Epidermal melanocyte (primary cell): ENCODE data around the gene FAT4.

Source experiments
- DNase-seq: peaks from one replicate; pipeline ENCODE4 v3.0.0; 2011; ENCODE audit warnings: low spot score; ENCODE audit not compliant: insufficient read length

Gene FAT4

GRCh38 chr4:125316401-125316790 is 1.6 kb downstream of the FAT4 start:
- no peak for DNase-seq

GRCh38 chr4:125316791-125317524 is 2.2 kb downstream of the FAT4 start:
- DNase-seq, result no peak

- no peak for DNase-seq
Measured at GRCh38 chr4:125317525-125317877, 2.7 kb downstream of the FAT4 start.

DNA sequence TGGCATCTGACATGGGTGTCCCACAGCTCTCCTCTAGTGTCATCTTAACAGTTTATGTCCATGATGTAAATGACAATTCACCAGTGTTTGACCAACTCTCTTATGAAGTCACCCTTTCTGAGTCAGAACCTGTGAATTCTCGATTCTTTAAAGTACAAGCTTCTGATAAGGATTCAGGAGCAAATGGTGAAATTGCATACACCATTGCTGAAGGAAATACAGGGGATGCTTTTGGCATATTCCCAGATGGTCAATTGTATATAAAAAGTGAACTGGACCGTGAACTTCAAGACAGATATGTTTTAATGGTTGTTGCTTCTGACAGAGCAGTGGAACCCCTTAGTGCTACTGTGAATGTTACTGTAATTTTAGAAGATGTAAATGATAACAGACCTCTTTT is 4.6 kb downstream of the FAT4 start:
- no peak for DNase-seq

DNA sequence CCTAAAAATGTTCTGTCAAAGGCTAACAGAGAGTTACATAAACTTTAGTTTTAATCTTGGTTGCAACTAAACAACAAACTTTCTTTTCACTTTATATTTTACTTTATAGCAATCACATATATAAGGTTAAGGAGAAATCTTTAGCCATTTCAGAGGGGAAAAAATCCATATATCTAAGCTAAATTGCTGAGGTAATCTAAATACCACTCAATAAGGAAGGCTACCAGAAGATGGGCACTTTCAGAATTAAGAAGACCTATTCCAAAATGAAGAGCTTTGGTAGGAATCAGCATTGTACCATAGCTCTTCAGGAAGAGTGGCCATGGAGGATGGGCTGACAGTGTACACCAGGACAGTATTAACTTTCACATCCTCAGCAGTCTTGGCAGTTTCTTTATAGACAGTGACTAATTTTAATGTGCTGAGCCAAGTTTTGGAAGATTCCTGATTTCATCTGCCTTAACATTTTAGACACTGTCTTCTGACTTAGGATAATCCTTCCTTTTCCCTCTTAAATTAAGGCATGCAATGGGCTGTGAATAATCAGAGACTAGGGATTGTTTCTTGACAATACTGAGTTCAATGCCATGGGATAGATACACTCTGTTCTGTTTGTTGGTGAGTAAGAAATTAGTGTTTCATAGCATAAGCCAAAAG is 7.1 kb downstream of the FAT4 start:
- no peak for DNase-seq

DNA sequence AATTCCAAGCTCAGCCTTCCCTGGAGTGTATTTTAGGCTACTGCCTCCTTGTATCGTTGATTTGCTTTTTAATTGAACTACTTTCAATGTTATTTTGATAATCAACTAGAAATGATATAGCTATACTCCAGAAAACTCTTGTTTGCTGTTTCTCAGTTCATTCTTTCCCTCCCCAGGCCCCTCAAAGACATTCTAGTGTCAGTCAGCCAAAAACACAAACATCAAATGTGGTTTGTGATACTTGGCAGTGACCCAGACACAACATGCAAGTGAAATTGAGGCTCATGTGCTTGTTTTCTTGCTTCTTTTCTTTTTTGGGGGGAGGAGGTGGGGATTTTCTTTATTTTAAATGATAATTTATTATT is 7.6 kb downstream of the FAT4 start:
- DNase-seq, result no peak

DNA sequence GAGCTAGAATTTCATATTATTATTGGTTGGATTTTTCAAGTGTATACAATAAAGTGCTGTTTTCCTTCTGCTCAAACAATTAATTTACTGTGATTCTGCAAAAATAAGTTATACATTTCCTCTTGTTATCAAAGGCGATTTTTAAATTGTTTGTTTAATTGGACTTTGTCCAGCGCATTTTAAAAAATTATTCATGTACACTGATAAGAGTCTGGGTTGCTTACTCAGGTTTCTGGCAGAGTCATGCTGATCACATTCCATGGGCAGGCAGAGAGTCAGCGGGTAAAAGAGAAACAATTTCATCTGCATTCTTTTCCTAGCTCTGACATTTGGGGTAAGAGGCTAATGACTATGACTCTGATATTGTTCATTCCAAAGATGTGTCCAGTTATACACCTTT is 8.9 kb downstream of the FAT4 start:
- DNase-seq, result no peak

DNA sequence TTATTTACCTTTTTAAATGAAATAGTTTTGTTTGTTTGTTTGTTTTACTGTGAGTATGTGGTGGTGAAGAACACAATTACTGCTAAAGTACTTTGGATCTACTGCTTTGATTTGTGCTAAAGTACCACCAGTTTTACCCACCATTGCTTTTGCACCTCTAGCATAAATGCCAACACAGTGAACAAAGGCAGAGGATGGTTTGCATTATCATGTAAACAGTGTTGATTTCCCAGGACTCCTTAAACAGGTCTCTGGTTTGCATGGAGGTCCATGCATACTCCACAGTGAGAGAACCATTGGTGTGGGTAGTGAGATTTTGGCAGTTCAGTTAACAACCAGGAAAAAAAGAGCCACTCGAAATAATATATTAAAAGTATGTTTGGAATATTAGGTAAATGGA is 11.0 kb downstream of the FAT4 start:
- no peak for DNase-seq

- DNase-seq, result no peak
Measured at GRCh38 chr4:125331116-125331515, 16.4 kb downstream of the FAT4 start.

- no peak for DNase-seq
Measured at GRCh38 chr4:125334926-125335325, 20.2 kb downstream of the FAT4 start.

GRCh38 chr4:125338814-125339213 is 24.1 kb downstream of the FAT4 start:
- DNase-seq, result no peak

DNA sequence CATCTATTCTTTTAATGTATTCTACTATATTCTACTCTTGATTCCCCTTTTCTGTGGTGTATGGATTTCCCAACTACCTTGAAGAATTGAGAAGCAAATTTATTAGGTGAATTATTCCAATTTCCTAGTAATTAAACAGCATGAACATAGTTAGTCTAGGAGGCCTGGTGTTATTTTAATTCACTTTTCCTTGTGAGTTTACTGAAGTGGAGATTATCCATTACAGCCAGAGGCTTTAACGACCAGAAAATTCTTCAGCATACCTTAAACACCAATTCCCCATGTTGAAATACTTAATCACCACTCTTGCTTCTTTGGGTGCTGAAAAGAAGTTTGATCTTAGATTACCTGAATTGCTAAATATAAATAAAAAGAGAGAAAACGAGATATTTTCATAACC is 29.4 kb downstream of the FAT4 start:
- DNase-seq, result no peak

DNA sequence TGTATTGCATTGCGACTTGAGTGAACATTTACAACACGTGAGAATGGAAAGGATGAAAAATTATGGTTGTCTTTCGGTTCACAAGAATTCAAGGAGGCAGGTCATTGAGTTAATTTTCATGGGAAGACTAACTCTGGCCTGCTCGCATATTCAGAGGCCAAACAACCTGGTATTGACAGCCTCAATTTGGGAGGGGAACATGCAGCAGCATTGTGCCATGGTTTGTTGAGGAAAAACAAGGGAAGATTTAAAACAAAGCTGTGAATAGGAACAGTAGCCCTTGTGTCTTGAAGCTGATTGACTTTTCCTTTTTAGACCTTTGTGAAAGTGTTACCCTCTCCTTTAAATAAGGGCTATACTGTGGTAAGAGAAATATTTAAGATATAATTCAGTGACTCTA is 31.9 kb downstream of the FAT4 start:
- DNase-seq, result no peak

DNA sequence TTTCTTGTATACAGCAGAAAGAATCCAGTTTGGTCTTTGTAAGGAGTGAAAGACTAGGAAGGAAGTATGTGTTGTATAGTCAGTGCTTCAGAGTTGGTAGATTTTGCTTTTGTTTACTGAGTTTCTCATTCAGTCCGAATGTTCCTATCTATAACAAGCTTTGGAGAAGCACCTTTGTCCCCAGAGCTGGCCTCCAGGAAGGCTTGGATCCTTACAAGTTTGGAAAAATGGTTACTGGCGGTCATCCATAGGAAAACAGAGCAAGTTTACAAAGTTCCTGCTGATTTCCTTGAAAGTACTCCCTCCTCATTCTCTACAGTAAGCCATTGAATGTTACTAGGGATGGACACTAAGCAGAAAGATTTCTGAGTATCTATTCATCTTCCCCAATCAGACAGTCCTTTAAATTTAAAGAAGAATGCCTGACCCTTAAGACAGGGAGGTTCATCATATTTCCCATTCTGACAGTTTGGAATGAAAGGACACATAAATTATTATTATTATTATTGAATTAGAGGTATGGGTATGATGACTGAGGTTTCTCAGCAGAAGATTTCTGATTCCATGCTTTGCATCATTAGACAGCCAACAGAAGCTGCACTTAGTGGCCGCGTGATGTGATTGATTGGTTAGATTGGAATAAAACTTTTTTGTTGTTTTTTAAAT is 35.8 kb downstream of the FAT4 start:
- DNase-seq, result no peak

- DNase-seq, result no peak
Measured at GRCh38 chr4:125352521-125352920, 37.8 kb downstream of the FAT4 start.

DNA sequence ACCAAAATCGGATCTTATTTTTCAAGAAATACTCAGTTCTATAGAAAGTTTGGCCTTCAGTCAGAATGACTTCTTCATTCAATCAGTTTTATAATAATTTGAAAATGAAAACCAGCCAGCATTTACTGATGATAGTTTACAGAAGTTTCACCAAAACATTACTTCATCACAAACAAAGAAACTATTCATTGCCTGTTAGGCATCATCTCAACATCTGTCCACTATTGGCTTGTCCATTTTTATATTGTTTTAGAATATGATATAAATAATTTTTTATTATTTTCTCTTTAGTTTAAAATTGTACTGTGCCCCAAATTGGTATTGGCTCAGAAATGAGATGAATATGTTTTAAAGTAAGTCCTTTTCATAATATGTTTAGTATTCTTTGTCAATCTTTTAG is 38.4 kb downstream of the FAT4 start:
- DNase-seq, result no peak

- no peak for DNase-seq
Measured at GRCh38 chr4:125355791-125356190, 41.0 kb downstream of the FAT4 start.

DNA sequence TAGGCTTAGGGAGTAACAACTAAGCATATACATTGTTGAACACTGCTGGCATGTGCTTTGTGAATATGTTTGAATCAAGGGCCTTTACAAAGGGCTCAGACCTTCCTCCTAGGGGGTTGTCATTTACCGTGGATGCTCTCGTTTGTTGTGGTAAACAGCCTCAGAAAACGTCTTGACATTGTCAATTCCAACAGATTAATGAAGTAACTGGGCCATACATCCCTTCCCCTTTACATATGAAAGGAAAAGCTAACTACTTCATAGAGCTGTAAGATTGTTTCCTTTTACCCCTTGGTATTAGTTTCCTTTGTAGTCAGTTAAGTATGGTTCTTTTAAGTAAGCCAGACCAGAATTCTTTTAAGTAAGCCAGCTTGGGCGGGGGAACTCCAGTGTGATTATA is 42.9 kb downstream of the FAT4 start:
- DNase-seq, result no peak

DNA sequence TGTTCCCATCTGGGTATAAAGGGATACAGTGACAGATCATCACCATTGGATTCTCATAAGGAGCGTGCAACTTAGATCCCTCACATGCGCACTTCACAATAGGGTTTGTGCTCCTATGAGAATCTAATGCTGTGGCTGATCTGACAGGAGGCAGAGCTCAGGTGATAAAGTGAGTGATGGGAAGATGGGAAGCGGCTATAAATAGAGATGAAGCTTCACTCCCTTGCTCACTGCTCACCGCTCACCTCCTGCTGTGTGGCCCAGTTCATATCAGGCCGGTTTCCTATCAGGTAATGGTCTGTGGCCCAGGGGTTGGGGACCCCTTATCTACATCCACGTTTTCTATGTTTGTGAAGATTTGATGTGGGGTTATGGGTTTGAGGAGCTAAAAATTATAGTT is 43.7 kb downstream of the FAT4 start:
- no peak for DNase-seq

GRCh38 chr4:125359363-125359762 is 44.6 kb downstream of the FAT4 start:
- DNase-seq, result no peak

DNA sequence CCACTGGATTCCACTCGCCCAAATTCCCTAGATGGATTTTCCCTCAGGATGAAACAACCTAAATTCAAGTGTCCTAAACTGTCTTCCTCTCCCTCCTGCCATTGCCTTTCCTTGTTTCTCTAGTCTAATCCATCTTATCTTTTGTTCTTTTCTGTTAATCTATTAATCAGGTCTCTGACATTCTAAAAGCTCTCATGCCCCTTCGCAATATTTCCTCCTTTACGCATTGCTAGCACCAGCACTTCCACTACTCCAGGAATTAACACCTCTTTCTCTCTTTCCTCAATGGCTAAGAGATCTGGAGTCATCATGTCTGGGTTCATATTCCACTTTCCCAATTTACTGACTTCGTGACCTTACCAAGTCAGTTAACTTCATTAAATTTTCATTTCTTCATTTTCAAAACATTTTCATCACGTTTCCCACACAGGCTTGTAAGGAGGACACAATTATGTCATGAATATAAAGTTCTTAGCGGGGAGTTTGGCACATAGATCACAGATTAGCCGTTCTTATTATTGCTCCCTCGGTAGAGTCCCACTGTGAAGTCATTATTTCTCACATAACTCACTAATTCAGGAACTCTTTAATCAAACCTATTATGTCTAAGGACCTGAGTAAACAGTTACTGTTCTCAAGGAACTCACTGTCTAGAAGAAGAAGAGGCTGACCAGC is 45.3 kb downstream of the FAT4 start:
- DNase-seq, result no peak

DNA sequence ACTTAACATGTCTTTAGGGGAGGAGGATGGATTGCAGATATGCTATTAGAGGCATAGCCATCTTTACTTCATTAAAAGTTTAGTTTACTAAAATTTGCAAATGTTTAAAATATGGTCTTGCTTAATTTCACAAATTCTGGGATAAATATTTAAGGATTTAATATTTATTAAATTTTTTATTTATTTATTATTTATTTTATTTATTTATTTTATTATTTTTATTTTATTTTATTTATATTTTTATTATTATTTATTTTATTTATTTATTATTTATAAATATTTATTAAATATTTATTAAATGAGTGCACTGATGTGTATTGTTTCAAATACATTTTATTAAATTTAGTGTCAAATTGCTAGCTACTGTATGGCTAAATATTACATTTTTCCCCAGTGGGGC is 46.0 kb downstream of the FAT4 start:
- DNase-seq, result no peak
